GM20000 (cell line): Measurements from ENCODE around the gene SMAP2.
"Not testable (repeated sequence)": the region's sequence is repeated elsewhere in the genome, so short reads cannot be mapped to it uniquely, and the experiment has no call there.

Experiments
- DNase-seq: peaks from one replicate; pipeline ENCODE4 v3.0.0; 2012; ENCODE audit warnings: low spot score
- TF ChIP-seq, protein P1 (sequence below): IDR thresholded peaks from 2 replicates; pipeline ENCODE4 v1.5.1; 2012; ENCODE audit warnings: mild to moderate bottlenecking, control low read depth; ENCODE audit errors: extremely low read depth, missing control alignments

Gene SMAP2

DNA sequence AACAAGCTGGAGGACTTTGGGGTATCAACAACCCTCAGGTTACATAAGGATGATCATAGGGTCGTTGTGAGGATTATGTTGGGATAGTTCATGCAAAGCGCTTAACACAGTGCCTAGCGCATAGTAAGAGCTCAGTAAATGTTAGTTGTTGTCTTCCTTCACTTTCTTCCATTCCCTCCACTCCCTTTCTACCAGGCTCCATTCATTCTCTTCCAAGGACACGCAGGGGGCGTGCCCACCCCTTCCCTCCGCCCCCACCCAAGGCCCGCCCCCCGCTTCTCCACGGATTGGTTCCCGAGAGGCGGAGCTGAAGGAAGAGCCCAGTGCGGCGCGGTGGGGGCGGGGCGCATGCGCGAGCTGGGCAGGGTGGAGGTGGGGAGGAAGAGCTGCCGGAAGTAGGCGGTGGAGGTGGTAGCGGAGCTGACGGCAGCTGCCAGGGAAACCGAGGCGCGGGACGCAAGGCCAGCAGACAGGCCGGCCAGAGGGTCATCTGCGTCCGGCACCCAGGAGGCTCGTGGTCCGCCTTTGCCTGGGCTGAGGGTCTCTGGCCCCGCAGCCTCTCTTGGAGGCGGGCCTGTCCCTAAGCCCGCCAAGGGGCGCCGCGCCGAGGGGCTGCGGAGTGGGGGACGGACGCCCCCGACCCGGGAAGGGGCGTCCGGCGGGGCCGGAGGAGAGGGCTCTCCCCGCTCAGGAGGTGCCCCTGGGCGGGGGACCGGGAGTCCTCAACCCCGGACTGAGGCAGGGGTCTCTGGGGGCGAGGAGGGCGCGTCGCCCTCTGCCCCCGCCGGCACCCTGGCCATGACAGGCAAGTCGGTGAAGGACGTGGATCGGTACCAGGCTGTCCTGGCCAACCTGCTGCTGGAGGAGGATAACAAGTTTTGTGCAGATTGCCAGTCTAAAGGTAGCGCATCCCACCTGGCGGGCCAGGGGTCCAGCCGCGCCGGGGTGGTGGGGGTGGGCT lies at the start of gene SMAP2:
Gene SMAP2, plus strand, starts transcription at position 405 of the 961 bp plus-strand sequence. Its CDS starts 394 bp downstream, at position 799.
- TF ChIP-seq, protein P1, sequence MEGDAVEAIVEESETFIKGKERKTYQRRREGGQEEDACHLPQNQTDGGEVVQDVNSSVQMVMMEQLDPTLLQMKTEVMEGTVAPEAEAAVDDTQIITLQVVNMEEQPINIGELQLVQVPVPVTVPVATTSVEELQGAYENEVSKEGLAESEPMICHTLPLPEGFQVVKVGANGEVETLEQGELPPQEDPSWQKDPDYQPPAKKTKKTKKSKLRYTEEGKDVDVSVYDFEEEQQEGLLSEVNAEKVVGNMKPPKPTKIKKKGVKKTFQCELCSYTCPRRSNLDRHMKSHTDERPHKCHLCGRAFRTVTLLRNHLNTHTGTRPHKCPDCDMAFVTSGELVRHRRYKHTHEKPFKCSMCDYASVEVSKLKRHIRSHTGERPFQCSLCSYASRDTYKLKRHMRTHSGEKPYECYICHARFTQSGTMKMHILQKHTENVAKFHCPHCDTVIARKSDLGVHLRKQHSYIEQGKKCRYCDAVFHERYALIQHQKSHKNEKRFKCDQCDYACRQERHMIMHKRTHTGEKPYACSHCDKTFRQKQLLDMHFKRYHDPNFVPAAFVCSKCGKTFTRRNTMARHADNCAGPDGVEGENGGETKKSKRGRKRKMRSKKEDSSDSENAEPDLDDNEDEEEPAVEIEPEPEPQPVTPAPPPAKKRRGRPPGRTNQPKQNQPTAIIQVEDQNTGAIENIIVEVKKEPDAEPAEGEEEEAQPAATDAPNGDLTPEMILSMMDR = no peak
- DNase-seq = peak; percentile 97

DNA sequence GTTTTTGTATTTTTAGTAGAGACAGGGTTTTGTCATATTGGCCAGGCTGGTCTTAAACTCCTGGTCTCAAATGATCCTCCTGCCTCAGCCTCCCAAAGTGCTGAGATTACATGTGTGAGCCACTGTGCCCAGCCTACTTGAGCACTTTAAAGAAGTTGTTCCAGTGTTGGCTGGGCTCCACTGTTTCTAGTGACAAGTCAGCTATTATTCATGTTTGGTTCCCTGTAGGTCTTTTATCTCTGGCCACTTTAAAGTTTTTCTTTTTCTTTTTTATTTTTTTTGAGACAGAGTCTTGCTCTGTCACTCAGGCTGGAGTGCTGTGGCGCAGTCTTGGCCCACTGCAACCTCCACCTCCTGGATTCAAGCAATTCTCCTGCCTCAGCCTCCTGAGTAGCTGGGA lies 42.1 kb upstream of the SMAP2 start:
- DNase-seq = not testable (repeated sequence)

DNA sequence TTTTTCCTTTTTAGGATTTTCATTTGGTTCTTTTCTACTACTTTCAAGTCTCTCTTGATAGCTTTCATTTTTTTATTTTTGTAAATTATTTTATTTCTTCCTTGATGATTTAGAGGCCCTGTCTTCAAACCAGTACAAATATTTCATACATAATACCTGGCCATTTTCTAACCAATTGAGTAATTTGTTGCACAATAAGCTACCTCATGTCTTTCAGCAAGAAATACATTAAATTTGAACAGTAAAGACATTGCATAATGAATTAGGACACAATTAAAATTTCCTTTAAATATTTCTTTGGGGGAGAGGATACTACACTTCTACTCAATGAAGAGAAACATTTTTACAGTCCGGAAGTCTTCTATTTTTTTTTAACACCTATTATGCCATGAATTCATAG lies 40.8 kb upstream of the SMAP2 start:
- TF ChIP-seq, protein P1 = no peak
- no peak for DNase-seq

GRCh38 chr1:40337443-40337842 lies 36.1 kb upstream of the SMAP2 start:
- TF ChIP-seq, protein P1 = no peak
- no peak for DNase-seq

DNA sequence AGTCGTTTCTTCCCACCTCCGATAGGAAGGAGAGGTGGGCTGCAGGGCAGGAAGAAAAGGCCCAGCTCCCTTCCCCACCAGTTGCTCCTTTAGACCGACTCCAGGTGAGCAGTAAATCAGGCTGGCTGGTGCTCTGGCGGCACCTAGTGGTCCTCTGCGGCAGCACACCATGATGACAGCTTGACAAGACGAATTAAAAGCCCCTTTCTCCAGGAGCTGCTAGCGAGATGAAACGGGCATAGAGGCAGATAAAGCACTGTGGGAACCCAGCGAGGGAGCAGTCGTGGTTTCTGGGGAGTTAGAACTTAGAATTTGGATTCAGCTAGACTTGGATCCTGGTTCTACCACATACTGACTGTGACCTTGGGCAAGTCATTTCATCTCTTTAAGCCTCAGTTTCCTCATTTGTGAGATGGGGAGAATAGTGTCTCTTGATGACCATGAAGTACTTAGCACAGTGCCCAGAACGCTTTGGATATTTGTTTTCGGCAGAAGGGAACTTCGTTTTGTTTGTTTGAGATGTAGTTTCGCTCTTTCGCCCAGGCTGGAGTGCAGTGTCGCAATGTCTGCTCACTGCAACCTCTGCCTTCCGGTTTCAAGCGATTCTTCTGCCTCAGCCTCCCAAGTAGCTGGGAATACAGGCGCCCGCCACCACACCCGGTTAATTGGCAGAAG lies 34.6 kb upstream of the SMAP2 start:
- TF ChIP-seq, protein P1 = peak; percentile 100
- DNase-seq = peak; percentile 80

DNA sequence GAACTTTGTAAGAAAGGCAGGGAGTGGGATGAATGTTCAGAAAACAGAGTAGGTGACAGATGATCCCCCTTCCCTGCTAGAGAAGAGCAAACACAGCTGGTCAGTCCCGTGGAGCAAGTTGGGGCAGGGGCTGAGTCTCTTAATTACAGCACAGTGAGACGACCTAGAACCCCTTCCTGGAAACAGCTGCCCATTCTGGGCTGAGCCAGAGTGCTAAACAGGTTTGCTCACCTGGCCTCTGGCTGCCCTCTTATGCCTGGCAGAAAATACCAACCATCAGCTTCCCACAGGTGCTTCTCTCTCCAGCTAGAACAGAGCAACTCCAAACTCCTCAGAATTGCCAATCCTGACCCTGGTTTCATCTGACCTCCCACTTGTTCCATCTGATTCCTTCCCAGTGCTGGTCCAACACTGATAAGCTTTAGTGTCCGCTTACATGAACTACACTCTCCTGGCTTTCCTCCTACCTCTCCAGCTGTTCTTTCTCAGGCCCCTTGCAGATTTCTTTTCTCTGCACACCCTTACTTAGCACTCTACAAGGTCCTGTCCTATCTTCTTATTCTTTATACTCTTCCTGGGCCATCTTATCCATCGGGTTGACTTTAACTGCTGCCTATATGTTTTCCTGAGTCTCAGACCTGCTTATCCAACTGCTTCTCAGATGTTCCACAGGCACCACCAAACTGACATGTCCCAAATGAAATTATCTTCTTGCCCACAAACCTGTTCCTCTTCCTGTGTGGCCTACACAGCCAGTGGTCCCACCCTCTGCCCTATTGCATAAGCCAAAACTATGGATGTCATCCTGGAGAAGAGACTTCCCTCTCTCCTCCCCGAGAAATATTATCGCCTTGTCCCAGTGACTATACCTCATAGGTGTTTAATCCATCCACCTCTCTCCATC lies 33.9 kb upstream of the SMAP2 start:
- DNase-seq = no peak
- TF ChIP-seq, protein P1 = no peak
